ENCODE measurements around the gene AARS2.

AARS2 gene

DNA sequence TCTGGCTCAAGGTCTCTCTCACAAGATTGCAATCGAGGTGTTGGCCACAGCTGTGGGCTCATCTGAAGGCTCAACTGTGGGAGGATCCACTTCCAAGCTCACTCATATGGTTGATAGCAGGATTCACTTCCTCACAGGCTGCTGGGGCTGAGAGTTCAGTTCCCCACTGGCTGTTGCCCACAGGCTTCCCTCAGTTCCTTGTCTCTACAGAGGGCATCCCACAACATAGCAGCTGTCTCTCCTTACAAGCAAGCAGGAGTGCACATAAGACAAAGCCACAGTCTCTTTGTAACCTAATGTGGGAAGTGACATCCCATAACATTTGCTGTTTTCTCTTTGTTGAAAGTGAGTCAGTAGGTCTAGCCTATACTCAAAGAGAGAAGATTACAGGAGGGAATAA lies 43.3 kb upstream of the AARS2 start:
- Histone ChIP-seq H2AFZ (ENCODE audit: low read depth, low read length) (no peak overlapping the region), H3K4me1 (ENCODE audit: insufficient read depth, low read length) (no peaks in the 10 kb centered on the region), H3K9ac (ENCODE audit: low read depth, low read length) (no peak overlapping the region), H4K20me1 (ENCODE audit: insufficient read depth, low read length) (no peaks in the 10 kb centered on the region), H3K79me2 (ENCODE audit: insufficient read depth, low read length) (no peaks in the 10 kb centered on the region), H3K27me3 (ENCODE audit: insufficient read depth, low read length, poor library complexity) (peaks cover 9% of the 10 kb centered on the region), H3K27ac (ENCODE audit: low read length) (no peak overlapping the region), H3K36me3 (ENCODE audit: insufficient read depth, low read length) (no peaks in the 10 kb centered on the region), H3K4me2 (ENCODE audit: insufficient read depth, low read length) (no peak overlapping the region), H3K9me3 (ENCODE audit: insufficient read depth, low read length, severe bottlenecking) (no peaks in the 10 kb centered on the region), H3K4me3 (ENCODE audit: low read depth in 1 of 2, low read length in 2 of 2) (no peak overlapping the region)
- ATAC-seq (ENCODE audit: insufficient read depth, low read depth) (no peak), DNase-seq (no peak)
- no peak for TF ChIP-seq EZH2 (IDR thresholded peaks at IDR 0.05; ENCODE audit: borderline replicate concordance, low read depth, low read length, severe bottlenecking)
- TF ChIP-seq, protein P1, sequence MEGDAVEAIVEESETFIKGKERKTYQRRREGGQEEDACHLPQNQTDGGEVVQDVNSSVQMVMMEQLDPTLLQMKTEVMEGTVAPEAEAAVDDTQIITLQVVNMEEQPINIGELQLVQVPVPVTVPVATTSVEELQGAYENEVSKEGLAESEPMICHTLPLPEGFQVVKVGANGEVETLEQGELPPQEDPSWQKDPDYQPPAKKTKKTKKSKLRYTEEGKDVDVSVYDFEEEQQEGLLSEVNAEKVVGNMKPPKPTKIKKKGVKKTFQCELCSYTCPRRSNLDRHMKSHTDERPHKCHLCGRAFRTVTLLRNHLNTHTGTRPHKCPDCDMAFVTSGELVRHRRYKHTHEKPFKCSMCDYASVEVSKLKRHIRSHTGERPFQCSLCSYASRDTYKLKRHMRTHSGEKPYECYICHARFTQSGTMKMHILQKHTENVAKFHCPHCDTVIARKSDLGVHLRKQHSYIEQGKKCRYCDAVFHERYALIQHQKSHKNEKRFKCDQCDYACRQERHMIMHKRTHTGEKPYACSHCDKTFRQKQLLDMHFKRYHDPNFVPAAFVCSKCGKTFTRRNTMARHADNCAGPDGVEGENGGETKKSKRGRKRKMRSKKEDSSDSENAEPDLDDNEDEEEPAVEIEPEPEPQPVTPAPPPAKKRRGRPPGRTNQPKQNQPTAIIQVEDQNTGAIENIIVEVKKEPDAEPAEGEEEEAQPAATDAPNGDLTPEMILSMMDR (IDR thresholded peaks at IDR 0.05; ENCODE audit: borderline replicate concordance, extremely low read depth, low read length, poor library complexity, severe bottlenecking) = no peak

DNA sequence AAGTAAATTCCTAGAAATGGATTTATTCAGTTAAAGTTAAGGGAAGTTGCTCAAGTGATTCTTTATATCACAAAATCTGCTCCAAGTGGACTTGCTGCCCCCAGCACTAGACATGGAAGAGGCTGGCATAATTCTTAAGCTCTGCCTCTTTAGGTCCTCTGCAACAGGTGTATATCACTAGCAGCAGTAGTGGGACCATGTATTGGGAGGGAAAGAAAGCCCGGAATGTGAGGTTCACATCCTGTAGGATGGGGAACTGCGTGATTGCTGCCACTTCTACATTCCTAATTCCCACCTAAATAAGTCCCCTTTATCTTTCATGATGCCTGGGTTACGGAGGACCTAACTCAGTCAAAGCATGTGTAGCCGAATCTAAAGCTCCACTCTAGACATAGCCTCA lies 42.5 kb upstream of the AARS2 start:
- H3K79me2 ChIP-seq (ENCODE audit: insufficient read depth, low read length) = no peaks in the 10 kb centered on the region

DNA sequence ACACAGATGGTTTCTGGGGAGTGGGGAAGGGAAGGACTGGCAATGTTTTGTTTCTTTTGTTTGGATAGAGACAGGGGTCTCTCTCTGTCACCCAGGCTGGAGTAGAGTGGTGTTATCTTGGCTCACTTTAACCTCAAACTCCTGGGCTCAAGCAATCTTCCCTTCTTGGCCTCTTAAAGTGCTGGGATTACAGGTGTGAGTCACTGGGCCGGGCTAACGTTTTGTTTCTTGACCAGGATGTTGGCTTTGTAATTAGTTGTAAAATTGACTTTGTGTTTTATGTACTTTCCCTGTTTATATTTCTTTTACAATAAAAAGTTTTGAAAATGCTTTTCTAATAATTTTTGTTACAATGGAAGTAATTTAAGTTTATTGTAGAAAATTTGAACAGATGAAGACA lies 40.2 kb upstream of the AARS2 start:
- H2AFZ ChIP-seq (ENCODE audit: low read depth, low read length) = no peak overlapping the region
- no peak for ATAC-seq (ENCODE audit: insufficient read depth, low read depth)

More for the DNA sequence above, 42.5 kb upstream of the AARS2 start:
- H2AFZ ChIP-seq (ENCODE audit: low read depth, low read length) = no peak overlapping the region
- H3K4me1 ChIP-seq (ENCODE audit: insufficient read depth, low read length) = no peaks in the 10 kb centered on the region
- H3K4me2 ChIP-seq (ENCODE audit: insufficient read depth, low read length) = no peak overlapping the region
- no peak for TF ChIP-seq EZH2 (IDR thresholded peaks at IDR 0.05; ENCODE audit: borderline replicate concordance, low read depth, low read length, severe bottlenecking)
- TF ChIP-seq, protein P1 (IDR thresholded peaks at IDR 0.05; ENCODE audit: borderline replicate concordance, extremely low read depth, low read length, poor library complexity, severe bottlenecking) = no peak
- no peaks in the 10 kb centered on the region for H3K9me3 ChIP-seq (ENCODE audit: insufficient read depth, low read length, severe bottlenecking)
- H3K27me3 ChIP-seq (ENCODE audit: insufficient read depth, low read length, poor library complexity) = peaks cover 9% of the 10 kb centered on the region
- no peaks in the 10 kb centered on the region for H3K36me3 ChIP-seq (ENCODE audit: insufficient read depth, low read length)
- H4K20me1 ChIP-seq (ENCODE audit: insufficient read depth, low read length) = no peaks in the 10 kb centered on the region
- no peak overlapping the region for H3K27ac ChIP-seq (ENCODE audit: low read length)
- H3K4me3 ChIP-seq (ENCODE audit: low read depth in 1 of 2, low read length in 2 of 2) = no peak overlapping the region
- no peak for DNase-seq
- H3K9ac ChIP-seq (ENCODE audit: low read depth, low read length) = no peak overlapping the region
- ATAC-seq (ENCODE audit: insufficient read depth, low read depth) = no peak

More for the DNA sequence above, 40.2 kb upstream of the AARS2 start:
- H3K9ac ChIP-seq (ENCODE audit: low read depth, low read length) = no peak overlapping the region
- no peak for DNase-seq
- no peaks in the 10 kb centered on the region for H3K79me2 ChIP-seq (ENCODE audit: insufficient read depth, low read length)
- H3K9me3 ChIP-seq (ENCODE audit: insufficient read depth, low read length, severe bottlenecking) = no peaks in the 10 kb centered on the region
- H3K27ac ChIP-seq (ENCODE audit: low read length) = no peak overlapping the region
- peaks cover 5% of the 10 kb centered on the region for H3K27me3 ChIP-seq (ENCODE audit: insufficient read depth, low read length, poor library complexity)
- H4K20me1 ChIP-seq (ENCODE audit: insufficient read depth, low read length) = no peaks in the 10 kb centered on the region
- H3K4me2 ChIP-seq (ENCODE audit: insufficient read depth, low read length) = no peak overlapping the region
- H3K4me3 ChIP-seq (ENCODE audit: low read depth in 1 of 2, low read length in 2 of 2) = no peak overlapping the region
- no peaks in the 10 kb centered on the region for H3K36me3 ChIP-seq (ENCODE audit: insufficient read depth, low read length)
- H3K4me1 ChIP-seq (ENCODE audit: insufficient read depth, low read length) = no peaks in the 10 kb centered on the region
- TF ChIP-seq, protein P1 (IDR thresholded peaks at IDR 0.05; ENCODE audit: borderline replicate concordance, extremely low read depth, low read length, poor library complexity, severe bottlenecking) = no peak
- TF ChIP-seq EZH2 (IDR thresholded peaks at IDR 0.05; ENCODE audit: borderline replicate concordance, low read depth, low read length, severe bottlenecking) = no peak
